Osteoblast (primary cell): ENCODE results near the gene ARHGEF17. TPM values are rescaled to one million over a fixed set of nuclear protein-coding genes. Genes with fewer than 3 reads are reported as not detected.
"Not testable (repeated sequence)": the region's sequence is repeated elsewhere in the genome, so short reads cannot be mapped to it uniquely, and the experiment has no call there.

Source experiments
- DNase-seq: peaks from one replicate; pipeline ENCODE4 v3.0.0; 2011; ENCODE audit warnings: low spot score, mixed read lengths; ENCODE audit not compliant: insufficient read length; ENCODE audit errors: missing footprints
- H2AFZ ChIP-seq: 2 replicates; pipeline ENCODE4 v1.6.0; 2011; ENCODE audit warnings: mild to moderate bottlenecking, low read length
- H3K27ac ChIP-seq: 2 replicates; pipeline ENCODE4 v1.5.1; 2011; ENCODE audit warnings: mild to moderate bottlenecking, low read depth, low read length, moderate library complexity
- H3K27me3 ChIP-seq: 2 replicates; pipeline ENCODE4 v1.6.0; 2012; ENCODE audit warnings: mild to moderate bottlenecking, control low read depth, inconsistent platforms, low read length, moderate library complexity; ENCODE audit not compliant: insufficient read depth
- H3K36me3 ChIP-seq: 2 replicates; pipeline ENCODE4 v1.5.1; 2011; ENCODE audit warnings: mild to moderate bottlenecking, low read length, control low read depth, moderate library complexity; ENCODE audit not compliant: insufficient read depth
- H3K4me1 ChIP-seq: 2 replicates; pipeline ENCODE4 v1.5.1; 2011; ENCODE audit warnings: mild to moderate bottlenecking, low read length, control low read depth, moderate library complexity; ENCODE audit not compliant: insufficient read depth
- H3K4me2 ChIP-seq: 2 replicates; pipeline ENCODE4 v1.6.0; 2011; ENCODE audit warnings: mild to moderate bottlenecking, low read length; ENCODE audit not compliant: insufficient read depth
- H3K4me3 ChIP-seq: fragments of 200-600 bp; sonication (generic); 3 replicates; pipeline ENCODE4 v1.5.1; 2012; ENCODE audit warnings: mild to moderate bottlenecking, low read length, inconsistent platforms; ENCODE audit not compliant: insufficient read depth
- H3K79me2 ChIP-seq: 2 replicates; pipeline ENCODE4 v1.6.0; 2012; ENCODE audit warnings: mild to moderate bottlenecking, low read length, control low read depth, inconsistent platforms; ENCODE audit not compliant: insufficient read depth
- H3K9me3 ChIP-seq: 2 replicates; pipeline ENCODE4 v1.5.1; 2011; ENCODE audit warnings: low read depth, low read length, control low read depth
- H4K20me1 ChIP-seq: 2 replicates; pipeline ENCODE4 v1.6.0; 2012; ENCODE audit warnings: mild to moderate bottlenecking, low read length, control low read depth; ENCODE audit not compliant: insufficient read depth
- total RNA-seq: library from RNA; depleted of rRNA; stranded (reverse); fragments of >200 nt; gene quantifications from 2 replicates; pipeline ENCODE4 v1.2.3, GENCODE V29; 2012
- TF ChIP-seq, protein P1 (sequence below): IDR thresholded peaks from 2 replicates; pipeline ENCODE4 v1.5.1; 2011; ENCODE audit warnings: mild to moderate bottlenecking, low read depth, low read length, moderate library complexity; ENCODE audit errors: extremely low read depth

ARHGEF17 gene
- total RNA-seq, 1 donor: 67.0 TPM

DNA sequence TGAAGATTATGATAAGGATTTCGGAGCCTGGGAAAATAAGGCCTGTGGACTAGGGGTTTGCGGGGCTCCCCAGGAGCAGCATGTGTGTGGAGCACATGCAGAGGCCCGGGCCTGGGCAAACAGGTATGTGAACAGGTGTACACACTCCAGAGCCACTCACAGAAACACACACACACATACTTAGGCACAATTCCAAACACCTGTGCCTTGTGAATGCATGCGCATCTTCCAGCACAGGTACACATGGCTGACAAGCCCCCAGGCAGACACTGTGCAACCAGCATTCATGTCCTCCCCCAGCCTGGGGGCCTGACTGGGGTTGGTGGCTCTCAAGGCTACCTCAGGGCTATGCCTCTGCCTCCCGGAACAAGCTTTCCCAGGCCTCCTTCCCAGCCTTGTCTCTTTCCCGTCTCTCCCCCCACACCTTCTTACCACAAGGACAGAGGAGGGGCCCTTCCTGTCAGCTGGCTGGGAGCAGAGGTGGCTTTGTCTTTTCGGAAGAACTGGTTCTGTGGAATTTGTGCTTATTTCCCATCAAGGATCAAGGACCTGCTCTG lies 38.5 kb upstream of the ARHGEF17 start:
- TF ChIP-seq, protein P1, sequence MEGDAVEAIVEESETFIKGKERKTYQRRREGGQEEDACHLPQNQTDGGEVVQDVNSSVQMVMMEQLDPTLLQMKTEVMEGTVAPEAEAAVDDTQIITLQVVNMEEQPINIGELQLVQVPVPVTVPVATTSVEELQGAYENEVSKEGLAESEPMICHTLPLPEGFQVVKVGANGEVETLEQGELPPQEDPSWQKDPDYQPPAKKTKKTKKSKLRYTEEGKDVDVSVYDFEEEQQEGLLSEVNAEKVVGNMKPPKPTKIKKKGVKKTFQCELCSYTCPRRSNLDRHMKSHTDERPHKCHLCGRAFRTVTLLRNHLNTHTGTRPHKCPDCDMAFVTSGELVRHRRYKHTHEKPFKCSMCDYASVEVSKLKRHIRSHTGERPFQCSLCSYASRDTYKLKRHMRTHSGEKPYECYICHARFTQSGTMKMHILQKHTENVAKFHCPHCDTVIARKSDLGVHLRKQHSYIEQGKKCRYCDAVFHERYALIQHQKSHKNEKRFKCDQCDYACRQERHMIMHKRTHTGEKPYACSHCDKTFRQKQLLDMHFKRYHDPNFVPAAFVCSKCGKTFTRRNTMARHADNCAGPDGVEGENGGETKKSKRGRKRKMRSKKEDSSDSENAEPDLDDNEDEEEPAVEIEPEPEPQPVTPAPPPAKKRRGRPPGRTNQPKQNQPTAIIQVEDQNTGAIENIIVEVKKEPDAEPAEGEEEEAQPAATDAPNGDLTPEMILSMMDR: no peak
- Histone ChIP-seq H3K4me2 (no peak overlapping the region), H2AFZ (no peak overlapping the region)

GRCh38 chr11:73270016-73270854 lies 37.8 kb upstream of the ARHGEF17 start:
- no peak overlapping the region for H3K4me2 ChIP-seq
- peaks cover 9% of the 10 kb centered on the region for H4K20me1 ChIP-seq
- TF ChIP-seq, protein P1: no peak
- no peaks in the 10 kb centered on the region for H3K27me3 ChIP-seq
- H2AFZ ChIP-seq: no peak overlapping the region
- DNase-seq: no peak
- H3K79me2 ChIP-seq: no peaks in the 10 kb centered on the region
- peaks cover 7% of the 10 kb centered on the region for H3K4me1 ChIP-seq
- no peaks in the 10 kb centered on the region for H3K9me3 ChIP-seq
- no peaks in the 10 kb centered on the region for H3K36me3 ChIP-seq
- H3K27ac ChIP-seq: no peak overlapping the region
- no peak overlapping the region for H3K4me3 ChIP-seq

More for the DNA sequence above, 38.5 kb upstream of the ARHGEF17 start:
- no peaks in the 10 kb centered on the region for H3K9me3 ChIP-seq
- H3K27ac ChIP-seq: no peak overlapping the region
- no peaks in the 10 kb centered on the region for H3K36me3 ChIP-seq
- H4K20me1 ChIP-seq: peaks cover 7% of the 10 kb centered on the region
- H3K4me1 ChIP-seq: peaks cover 13% of the 10 kb centered on the region
- no peak for DNase-seq
- H3K27me3 ChIP-seq: no peaks in the 10 kb centered on the region
- no peak overlapping the region for H3K4me3 ChIP-seq
- no peaks in the 10 kb centered on the region for H3K79me2 ChIP-seq

DNA sequence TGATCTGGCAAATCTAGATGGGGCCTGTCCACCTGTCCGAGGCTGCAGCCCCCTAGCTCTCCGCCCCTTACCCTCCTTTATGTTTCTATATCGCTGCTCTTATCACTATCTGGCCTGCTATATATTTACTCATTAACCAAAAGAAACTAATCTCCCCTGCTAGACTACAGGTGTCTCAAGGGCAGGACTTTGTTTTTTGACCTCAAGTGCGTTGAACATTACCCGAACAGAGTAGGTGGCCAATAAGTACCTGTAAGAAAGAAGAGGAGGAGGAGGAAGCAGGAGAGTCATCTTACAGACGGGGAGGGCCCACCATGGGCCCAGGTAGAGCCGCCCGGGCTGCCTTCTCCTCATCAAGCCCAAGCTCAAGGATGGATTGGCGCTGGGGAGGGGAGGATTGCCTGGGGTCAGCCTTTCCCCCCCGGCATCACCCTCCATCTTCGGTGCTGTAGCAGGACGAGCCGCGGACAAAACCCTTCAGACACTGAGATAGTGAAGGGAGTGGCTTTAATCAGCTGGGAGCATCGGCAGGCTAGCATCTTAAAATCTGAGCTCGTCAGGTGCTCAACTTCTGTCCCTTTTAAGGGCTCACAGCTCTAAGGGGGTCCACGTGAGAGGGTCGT lies 37.1 kb upstream of the ARHGEF17 start:
- Histone ChIP-seq H3K27ac (no peak overlapping the region), H4K20me1 (peaks cover 9% of the 10 kb centered on the region), H3K9me3 (no peaks in the 10 kb centered on the region), H2AFZ (no peak overlapping the region), H3K4me3 (no peak overlapping the region), H3K4me2 (no peak overlapping the region), H3K79me2 (no peaks in the 10 kb centered on the region), H3K27me3 (no peaks in the 10 kb centered on the region), H3K36me3 (no peaks in the 10 kb centered on the region), H3K4me1 (no peaks in the 10 kb centered on the region)
- TF ChIP-seq, protein P1: no peak
- DNase-seq: no peak

DNA sequence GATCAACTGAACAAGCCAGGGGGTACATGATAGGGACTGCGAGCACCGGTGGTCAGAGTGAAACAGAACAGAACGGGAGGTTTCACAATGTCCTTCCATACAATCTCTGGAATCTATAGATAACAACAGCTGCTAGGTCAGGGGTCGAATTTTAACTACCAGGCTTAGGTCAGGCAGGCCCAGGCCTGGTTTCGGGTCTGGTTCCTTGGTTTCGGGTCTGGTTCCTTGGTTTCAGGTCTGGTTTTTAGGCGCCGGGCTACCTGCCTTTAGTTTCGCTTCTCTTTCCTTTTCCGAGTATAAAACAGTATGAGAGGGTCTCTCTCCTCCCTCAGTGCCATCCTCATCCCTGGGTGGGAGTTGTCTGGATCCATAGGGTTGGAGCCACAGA lies 36.6 kb upstream of the ARHGEF17 start:
- not testable (repeated sequence) for H3K79me2 ChIP-seq, H3K4me2 ChIP-seq, H4K20me1 ChIP-seq, H3K4me3 ChIP-seq, H2AFZ ChIP-seq, DNase-seq, H3K4me1 ChIP-seq, H3K36me3 ChIP-seq, H3K9me3 ChIP-seq, H3K27me3 ChIP-seq, H3K27ac ChIP-seq
